ENCODE measurements around the gene NSL1.

Gene NSL1

DNA sequence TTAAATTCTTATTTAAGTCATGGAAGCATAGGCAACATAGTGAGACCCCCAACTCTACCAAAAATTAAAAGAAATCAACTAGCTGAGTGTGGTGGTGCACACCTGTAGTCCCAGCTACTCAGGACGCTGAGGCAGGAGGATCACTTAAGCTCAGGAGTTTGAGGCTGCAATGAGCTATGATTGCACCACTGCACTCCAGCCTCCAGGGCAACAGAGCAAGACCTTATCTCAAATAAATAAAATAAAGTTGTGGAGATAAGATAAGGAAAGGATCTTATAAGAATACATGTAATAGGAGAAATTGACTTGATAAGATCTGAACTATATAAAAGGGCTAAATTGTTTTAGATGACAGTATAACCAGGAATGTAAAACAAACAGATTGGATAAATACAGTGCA, 89.7 kb downstream of the NSL1 start:
- DNase-seq = no peak

DNA sequence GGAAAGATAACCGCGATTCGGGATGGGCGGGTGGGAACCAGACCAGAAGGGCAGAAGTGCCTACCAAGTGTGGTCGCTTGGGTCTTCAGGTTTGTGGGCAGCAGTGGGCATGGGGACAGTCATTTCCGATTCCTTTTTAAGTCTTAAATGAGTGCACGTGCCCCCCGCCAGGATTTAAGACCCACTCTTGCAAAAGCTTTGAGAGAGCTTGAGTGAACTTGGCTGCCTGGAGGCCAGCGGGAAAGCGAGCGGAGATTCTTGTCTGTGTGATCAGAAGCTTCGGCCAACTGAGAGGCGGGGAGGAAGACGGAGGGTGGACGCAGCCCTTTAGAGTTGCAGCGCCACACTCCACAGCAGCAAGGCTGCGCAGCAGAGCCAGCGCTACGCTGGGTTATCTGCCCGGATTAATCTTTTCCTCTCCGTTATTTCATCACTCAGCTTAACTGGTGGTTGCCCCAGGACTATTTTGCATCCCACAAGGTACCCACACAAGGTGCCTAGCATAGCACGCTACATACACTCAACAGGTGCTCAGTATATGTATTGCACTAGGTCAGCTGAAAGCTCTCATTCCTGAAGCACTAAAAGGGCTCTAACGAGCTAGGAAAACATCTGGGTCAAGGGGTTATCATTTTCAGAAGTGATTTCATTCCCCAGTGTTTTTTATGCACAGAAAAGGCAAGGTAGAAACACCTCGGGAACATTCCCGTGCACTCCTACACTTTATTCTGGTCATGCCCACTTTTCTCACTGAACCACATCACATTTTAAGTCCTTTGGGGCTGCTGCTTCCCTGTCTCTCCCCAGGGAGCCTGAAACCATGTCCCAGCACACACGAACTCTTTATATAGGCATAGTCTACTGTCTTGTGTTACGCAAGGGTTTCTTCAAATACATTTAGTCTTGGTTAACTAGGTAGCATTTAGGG, 90.4 kb downstream of the NSL1 start:
- DNase-seq = peak; percentile 51

DNA sequence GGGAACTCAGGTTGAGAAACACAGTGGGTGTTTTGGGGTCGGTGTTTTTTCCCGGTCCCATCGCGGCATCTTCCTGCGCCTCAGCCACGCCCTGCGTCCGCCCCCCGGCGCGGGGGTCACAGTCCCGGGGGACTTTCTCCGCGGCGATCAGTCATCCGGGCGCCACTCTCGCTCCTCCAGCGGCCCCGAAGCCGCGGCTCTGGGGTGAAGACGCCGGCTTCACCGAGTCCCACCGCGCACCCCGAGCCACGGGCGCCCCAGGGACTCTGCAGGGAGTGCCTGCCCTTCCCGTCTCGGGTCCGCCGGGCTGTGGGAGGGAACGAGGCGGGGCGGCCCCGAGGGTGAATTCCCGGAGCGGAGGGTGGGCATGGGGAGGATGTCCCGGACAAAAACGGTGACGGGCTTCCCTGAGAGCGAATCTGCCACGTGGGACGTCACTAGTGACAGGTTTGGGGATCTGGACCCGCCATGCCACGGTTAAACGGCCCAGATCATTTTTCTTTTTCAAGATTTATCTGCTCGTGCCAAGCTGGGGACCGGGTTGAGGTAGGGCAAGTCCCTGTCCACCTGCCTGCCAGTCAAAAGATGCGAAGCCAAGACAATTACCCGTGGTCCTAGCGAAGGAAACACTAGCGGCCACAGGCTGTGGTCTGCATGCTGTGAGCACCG, 91.2 kb downstream of the NSL1 start:
- DNase-seq = peak; percentile 18

DNA sequence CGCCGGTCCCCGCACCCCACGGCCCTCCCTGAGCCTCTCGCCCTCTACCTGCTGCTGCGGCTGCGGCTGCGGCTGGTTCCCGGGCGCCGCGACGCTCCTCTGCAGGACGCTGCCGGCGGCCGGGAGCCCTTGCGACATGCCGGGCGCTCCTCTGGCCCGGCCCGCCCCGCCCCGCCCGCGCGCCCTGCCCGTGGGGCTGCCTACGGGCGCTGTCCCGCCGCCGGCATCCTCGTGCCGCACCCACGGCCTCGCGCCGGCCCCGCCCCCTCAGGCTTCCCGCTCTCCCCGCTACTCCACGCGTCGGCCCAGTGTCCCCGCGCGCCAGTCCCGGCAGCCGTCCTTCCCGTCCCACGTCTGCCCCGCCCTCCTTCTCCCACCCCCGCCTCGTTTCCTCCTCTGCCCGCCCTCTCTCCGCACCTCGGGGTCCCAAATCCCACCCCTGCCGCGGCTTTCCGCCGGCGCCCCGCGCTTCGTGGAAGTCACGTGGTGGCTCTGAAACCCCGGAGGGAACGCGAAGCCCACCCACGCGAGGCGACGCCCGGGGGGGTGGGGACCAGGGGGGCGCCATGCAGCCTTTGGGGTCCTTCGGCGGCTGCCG, 91.9 kb downstream of the NSL1 start, which contains the start of gene BATF3:
Gene BATF3, minus strand, starts transcription at position 216 of the 598 bp plus-strand sequence. Its CDS starts 78 bp downstream, at position 138.
- peak; percentile 26 for DNase-seq

DNA sequence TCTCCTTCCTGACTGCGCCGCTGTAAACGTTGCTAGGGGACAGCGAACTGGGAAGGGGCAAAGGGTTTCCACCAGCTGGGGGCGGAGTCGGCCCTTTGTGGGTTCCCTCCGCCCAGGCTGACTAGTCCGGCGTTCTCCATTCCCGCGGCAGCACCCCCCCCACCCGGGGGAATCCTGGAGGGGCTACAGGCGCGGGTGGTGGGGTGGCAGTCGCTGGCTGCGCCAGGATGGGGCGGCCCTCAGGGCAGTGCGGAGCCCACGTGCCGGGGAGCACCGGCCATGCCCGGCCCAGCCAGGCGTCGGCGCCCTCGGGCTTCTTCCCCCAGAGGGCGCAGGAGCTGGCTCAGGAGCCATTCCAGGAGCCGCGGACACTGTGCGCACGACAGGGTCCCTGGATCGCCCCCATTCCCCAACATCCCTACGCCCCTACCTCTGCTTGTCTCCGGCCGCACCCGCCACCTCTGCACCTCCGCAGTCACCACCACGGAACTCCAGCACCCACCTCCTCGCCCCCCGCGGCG, 92.4 kb downstream of the NSL1 start:
- DNase-seq = peak; percentile 45

DNA sequence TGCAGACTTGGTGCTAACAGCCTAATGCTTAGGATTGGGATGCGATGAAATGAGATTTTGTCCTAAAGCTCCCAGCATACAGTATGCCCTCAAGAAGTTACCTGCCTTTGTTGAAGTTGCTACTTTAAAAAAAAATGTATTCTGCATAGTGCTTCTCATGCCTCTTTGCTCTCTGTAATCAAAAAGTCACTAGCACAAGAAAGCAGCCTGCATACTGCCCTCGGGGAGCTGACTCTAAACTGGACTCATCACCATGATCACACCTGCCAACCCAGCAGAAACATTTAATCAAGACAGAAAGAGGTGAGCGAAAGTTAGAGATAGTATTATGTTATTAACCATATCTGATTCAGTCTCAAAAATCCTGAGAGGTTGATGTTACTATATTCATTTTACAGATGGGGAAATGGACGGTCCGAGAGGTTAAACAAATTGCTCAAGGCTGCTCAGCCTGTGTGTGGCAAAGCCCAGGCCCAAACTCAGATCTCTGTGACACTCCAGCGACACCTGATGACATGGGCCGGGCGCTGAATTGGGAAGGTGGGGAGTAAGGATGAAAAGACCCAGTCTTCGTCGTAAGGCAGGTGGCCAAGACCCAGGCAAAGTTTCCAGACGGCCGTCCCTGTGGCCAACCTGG, 93.0 kb downstream of the NSL1 start:
- no peak for DNase-seq

DNA sequence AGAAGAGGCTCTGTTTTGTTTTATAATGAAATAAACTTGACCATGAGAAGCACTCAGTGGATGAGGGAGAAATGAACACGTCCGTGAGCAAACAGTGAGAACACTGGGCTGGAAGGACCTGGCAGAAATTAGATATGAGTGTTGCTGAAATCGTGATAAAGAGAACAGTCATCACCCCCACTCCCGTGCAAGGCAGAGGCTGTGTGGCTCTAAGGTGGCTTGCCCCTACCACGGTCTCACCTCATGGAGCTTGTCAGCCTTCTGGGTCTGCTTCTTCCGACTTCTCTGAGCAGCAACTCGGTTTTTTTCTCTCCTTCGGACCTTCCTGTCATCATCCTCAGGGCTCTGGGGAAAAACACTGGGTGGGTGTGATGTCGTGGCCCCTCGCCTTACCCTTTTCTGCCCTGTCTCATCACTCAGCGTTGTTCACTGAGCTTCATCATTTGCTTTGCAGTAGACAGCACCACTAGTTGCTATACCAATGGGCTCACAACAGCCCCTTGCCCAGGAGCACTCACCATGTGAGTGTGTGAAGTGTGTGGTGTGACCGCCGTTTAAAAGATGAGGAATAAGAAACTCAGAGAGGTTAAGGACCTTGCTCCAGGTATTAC, 94.8 kb downstream of the NSL1 start:
- DNase-seq = no peak

DNA sequence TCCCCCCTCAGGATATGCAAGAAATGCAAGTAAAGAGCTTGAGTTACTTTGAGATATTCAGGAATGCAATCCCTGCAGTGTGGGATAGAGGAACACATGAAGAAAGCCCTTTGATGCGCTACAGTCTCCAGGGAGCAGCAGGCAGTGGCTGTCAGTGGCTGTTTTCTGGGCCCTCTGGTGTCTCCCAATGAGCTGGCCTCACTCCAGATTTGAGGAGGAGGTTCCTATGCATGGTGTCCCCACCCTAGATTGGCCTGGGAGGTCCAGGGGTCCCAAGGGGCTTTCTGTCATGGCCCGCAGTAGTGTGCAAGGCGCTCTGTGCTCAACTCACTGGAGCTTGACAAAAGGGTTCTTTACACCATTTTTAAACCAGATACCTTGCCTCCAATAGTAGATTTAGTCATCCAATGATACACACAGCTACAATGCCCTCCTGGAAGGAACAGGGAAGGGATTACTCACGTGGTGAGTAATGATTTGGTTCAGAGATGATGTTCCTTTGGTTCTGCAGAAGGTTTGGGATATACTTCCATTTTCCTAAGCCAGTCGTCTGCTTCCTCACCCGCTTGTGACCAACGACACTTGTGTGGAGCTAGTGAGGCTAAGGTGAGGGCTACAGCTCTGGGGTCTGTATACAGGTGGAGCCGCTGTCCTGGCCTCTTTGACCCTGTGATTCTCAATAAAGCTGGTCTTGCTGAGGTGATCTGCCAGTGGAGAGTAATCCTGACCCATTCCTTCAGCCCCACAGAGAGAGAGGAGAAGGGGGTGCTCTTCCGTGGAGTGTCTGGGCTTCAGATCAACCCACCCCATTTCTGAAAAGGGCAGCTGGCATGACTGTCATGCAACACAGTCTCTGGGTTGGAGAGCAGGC, 98.6 kb downstream of the NSL1 start:
- peak; percentile 46 for DNase-seq

DNA sequence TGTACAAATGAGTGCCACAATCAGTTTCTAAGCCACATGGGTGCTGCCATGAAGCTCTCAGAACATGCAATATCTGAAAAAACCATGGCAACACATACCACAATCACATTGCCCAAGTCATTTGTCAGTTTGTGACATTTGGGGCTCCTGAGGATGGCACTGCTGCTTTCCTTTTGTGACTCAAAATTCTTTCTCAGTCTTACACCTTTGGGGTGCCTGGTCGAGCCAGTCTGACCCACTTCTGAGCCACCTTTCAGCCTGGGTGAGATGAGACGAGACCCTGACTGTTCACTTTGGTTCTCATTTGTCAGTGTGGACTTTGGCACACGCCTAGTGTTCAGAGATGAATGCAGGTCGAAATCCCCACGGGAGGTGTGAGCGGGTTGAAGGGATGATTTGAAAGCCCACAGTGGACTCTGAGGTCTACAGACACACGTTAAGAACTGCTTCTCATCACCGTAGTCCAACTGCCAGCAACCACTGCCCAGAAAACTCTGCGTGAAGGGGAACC, 100.0 kb downstream of the NSL1 start:
- DNase-seq = no peak

DNA sequence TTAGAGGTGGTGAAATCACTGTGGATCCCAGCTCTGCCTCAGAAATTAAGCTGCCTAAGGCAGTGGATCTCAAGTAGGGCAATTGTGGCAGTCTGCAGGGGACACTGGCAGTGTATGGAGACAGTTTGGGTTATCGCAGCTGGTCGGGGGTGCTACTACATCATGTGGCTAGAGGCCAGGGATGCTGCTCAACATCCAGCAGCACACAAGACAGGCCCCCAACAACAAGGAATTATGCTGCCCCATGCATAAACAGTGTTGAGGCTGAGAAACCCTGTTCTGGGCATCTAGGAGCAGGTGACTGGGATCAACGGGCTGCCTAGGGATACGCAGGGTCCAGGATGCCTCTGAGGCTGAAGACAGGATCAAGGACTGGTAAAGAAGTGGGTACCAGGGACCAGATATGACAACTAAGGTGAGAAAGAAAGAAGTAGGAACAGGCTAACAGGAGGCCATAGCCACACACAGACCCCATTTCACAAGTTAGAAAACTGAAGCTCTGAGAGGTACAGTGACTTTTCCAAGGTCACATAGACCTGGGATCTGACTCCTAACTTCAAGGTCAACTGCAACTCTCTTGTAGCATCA, 100.7 kb downstream of the NSL1 start:
- no peak for DNase-seq

DNA sequence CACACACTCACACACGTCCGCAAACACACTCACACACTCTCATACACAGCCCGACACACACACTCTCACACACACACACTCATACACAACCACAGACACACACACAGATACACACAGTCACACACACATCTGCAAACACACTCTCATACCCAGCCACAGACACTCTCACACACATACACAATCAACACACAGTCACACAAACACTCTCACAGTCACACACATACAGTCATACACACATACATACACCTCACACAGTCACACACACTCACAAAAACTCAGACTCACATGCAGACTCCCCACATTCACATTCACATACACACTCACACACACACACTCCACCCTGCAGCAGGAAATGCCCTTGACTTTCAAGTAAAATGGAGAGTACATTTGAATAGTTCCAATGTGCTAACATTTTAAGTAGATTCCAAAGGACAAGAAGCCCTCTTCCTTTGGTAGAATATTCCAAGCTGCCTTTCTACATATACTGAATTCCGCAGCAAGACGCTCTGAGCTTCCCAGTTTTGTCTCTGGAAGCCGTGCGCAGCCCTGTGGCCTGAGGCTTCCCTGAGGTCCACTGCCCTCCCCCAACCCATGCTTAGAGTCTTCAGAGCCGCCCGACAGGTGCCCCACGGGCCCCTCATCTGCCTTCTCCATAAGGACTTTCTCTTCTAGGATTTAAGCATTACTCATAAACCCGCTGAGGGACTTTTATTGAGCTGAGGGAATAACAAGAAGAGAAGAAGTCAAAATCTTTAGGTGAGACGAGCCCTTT, 101.6 kb downstream of the NSL1 start:
- DNase-seq = no peak

DNA sequence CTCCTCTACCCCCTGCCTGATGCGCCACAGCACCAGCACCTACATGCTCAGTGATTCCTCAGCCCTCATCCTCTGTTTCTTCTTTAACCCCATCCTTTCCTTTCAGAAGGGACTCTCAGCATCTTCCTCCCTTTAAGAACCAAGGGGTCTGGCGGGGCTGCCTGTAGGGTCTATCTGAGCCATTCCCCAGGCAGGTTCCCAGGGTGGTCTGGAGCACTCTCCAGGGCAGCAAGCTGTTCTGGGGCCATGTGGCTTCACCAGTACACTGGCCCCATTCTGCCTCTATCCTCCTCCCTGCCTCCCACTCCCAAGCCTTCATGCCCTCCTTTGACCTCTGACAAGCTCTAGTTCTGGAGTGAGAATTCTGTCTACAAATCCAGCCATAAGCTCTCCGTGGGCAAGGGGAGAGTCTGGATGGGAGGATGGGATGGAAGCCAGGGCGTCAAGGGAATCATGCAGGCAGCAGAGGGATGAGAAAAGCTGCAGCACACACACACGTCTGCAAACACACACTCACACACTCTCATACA, 102.3 kb downstream of the NSL1 start:
- no peak for DNase-seq

DNA sequence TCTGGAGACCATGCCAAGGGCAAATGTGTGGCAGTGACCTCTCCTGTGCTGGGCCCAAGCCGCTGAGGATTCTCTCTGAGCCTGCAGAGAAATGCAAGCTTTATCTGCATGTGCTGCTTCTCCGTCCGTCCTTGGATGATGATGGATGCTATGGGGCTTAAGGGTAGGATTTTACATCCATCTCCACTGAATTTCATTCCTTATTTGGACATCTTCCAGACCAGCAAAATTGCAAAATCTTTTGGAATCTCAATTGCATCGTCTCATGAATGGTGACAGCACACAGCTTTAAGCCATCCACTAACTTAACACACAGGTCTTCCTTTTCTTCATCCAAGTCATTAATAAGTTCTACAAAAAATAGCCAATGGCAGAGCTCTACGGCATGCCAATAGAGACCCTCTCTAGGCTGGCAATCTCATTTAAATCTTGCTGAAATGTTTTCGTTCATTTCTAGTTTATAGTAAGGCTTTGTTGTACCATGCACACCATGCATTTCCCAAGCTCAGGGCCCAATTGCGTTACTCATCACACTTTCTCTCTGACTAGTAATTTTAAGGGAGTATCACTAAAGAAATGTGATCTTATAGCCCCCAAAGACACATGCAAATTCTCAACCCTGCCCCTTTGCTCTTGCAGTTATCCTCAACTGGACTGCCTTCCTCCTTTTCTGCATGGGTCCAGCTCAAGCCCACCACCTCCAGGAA, 103.1 kb downstream of the NSL1 start:
- peak; percentile 66 for DNase-seq

DNA sequence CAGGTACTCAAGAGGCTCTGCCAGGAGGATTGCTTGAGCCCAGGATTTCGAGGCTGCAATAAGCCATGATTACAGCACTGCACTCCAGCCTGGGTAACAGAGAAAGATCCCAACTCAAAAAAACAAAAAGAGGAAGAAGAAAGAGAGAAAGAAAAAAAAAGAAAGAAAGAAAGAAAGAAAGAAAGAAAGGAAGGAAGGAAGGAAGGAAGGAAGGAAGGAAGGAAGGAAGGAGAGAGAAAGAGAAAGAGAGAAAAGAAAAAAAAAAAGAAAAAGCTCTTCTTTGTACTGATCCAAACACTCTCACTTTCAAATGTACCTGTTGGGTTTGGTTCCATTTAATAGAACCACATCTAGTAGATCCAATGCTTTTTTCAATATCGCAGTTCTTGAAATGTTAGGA, 103.8 kb downstream of the NSL1 start:
- no peak for DNase-seq

DNA sequence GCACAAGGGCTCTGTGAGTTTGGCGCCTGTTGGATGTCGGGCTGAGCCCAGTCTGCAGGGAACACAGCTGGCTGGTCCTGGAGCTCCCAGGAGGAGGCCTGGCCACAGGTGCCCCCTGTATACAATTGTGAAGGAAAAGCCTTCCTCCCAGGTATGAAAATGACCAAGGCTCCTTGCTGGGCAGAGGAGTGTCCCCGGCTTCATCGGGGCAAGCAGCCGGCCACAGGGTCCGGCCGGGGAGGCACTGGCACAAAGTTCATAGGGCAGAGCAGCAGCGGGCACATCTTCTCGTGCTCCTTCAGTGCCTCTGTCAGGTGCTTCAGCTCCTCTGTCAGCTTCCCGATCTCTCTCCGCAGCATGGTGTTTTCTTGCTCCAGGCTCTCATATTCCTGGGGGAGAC, 105.0 kb downstream of the NSL1 start:
- no peak for DNase-seq

DNA sequence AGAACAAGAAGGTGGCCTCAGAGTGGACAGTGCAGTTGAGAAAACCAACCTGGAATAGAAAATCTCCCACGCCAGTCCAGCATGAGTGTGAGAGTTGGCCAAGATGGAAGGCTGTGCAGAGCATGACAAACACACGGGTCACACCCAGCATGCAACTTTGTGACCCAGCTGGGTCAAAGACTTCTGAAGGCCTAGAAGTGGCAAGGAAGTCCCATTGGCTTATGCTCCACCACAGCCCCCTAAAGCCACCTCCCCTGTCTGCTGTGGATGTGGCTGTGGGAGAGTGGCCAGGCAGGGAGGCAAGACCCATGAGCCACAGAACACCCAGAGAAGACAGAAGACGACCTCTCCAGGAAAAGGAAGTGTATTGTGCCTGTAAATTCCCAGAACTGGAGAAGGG, 105.5 kb downstream of the NSL1 start:
- no peak for DNase-seq

DNA sequence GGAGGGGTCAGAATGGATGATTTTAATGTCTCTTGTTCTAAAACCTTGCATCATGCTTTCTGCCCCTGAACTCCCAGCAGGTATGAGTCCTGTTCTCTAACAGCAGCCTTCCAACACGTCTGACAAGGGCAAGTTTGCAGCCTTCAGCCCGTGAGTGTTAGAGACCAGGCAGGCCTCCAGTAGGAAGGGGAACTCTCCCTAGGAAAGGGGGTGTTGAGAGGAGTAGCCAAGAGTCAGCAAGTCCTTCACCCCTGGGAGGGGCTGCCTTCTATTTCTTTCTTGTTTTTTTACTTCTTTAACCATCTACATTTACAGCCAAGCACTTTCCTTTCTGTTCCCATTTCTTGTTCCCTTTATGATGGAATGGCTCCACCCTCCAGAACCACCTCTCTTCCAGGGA, 106.1 kb downstream of the NSL1 start:
- DNase-seq = no peak

DNA sequence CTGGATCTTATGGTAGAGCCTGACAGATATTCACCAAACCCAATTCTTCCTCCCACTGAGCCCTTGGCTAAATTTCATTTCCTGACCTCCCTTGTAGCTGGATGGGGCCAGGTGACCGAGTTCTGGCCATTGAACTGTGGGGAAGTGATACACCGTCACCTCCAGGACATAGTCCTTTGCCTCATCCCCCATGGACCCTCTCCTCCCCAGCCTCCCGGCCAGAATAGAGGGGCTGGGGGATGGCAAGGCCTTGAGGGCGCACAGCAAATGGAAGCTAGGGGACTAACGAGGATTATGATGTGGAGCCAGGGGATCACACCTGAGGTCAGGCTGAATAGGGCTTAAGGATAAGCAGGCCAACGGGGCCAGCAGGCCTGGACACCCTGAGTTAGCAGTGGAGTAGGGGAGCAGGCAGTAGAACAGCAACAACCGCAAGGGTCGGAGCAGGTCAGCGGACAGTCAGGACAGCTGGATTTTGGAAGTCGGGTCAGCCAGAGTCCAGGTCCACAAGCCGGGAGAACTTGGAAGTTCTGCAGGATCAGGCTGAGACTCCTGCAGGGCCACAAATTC, 107.0 kb downstream of the NSL1 start:
- no peak for DNase-seq

DNA sequence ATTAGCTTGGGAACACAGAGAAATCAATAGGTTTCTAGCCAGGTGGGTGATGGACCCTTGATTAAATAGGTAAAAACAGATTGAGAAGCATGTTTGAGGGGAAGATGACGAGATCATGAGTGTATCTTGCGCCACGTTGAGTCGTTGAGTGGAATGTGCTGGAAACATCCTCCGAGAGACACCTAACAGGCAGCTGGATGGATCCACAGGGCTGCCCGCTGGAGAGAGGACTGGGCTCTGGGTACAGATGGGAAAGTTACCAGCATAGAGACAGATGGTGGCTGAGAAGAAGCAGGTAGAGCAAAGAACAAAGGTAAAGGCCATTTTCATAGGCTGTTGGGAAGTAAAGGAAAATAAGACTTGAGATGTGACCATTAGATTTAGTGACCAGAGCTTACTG, 107.5 kb downstream of the NSL1 start:
- no peak for DNase-seq

All from fibroblast of skin of back (primary cell).